AG09309 (cell line): ENCODE data around the gene IPO11.
A peak's percentile ranks its signal among the peaks of the same experiment; 100 is the strongest.

Experiments
- DNase-seq: peaks from one replicate; pipeline ENCODE4 v3.0.0-alpha.2; 2010; ENCODE audit warnings: low read depth
- H3K4me3 ChIP-seq: 2 replicates; pipeline ENCODE4 v1.5.1; 2011; ENCODE audit warnings: mild to moderate bottlenecking, low read depth, low read length, moderate library complexity; ENCODE audit not compliant: control insufficient read depth
- TF ChIP-seq, protein P1 (sequence below): IDR thresholded peaks from 2 replicates; pipeline ENCODE4 v1.5.1; 2011; ENCODE audit warnings: mild to moderate bottlenecking, low read depth, low read length, inconsistent platforms; ENCODE audit not compliant: insufficient read depth, control insufficient read depth; ENCODE audit errors: missing control alignments

The IPO11 gene

DNA sequence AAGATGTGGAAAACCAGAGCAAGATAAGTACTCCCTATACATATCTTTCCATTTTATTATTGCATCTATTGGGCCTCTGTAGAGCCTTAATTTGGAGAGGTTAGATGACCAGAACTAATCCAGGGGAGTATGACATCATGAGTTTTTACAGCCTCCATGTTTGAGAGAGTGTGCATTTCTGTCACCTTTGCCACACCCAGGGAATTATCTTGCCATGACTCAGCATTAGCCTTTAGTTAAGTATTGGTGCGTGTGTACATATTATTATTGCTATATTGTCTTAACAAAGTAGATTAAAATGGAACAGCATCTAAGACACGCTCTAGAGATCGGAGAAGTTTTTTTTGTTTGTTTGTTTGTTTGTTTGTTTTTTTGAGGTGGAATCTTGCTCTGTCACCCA is 36.5 kb upstream of the IPO11 start:
- no peak for DNase-seq
- no peak overlapping the region for H3K4me3 ChIP-seq
- TF ChIP-seq, protein P1, sequence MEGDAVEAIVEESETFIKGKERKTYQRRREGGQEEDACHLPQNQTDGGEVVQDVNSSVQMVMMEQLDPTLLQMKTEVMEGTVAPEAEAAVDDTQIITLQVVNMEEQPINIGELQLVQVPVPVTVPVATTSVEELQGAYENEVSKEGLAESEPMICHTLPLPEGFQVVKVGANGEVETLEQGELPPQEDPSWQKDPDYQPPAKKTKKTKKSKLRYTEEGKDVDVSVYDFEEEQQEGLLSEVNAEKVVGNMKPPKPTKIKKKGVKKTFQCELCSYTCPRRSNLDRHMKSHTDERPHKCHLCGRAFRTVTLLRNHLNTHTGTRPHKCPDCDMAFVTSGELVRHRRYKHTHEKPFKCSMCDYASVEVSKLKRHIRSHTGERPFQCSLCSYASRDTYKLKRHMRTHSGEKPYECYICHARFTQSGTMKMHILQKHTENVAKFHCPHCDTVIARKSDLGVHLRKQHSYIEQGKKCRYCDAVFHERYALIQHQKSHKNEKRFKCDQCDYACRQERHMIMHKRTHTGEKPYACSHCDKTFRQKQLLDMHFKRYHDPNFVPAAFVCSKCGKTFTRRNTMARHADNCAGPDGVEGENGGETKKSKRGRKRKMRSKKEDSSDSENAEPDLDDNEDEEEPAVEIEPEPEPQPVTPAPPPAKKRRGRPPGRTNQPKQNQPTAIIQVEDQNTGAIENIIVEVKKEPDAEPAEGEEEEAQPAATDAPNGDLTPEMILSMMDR = no peak

DNA sequence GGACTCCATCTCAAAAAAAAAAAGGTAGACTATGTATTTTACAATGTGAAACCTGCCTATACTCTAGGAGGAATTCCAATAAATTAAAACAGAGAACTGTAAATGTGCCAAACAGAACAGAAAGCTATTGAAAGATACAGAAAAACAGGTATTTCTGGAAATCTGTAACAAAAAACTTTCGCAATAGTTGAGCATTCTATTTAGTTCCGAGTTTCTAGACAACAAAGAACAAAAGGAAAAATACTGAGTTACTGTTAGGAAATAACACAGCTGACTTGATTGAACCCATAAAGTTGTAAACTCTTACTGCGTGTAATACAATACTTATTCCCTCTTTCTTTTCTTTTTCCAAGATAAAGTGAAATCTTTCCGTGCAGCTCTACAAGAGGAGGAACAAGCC is 27.4 kb upstream of the IPO11 start:
- TF ChIP-seq, protein P1 = no peak
- no peak overlapping the region for H3K4me3 ChIP-seq
- no peak for DNase-seq

DNA sequence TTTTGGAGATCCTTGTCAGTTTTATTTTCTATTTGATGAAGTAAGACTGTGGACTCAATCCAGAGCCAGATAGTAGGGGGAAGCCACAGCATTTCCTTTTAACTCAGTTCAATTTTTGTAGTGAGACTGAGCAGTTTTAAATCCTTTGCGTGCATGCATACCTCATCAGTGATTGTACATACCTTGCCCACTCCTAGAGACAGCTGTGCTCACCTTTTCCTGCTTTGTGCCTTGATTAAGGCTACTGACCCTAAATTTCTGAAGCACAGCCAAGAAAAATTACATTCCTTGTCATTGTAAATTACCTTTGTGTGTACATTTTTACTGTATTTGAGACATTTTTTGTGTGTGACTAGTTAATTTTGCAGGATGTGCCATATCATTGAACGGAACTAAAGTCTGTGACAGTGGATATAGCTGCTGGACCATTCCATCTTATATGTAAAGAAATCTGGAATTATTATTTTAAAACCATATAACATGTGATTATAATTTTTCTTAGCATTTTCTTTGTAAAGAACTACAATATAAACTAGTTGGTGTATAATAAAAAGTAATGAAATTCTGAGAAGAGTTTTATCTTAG is 26.7 kb upstream of the IPO11 start:
- TF ChIP-seq, protein P1 = no peak

DNA sequence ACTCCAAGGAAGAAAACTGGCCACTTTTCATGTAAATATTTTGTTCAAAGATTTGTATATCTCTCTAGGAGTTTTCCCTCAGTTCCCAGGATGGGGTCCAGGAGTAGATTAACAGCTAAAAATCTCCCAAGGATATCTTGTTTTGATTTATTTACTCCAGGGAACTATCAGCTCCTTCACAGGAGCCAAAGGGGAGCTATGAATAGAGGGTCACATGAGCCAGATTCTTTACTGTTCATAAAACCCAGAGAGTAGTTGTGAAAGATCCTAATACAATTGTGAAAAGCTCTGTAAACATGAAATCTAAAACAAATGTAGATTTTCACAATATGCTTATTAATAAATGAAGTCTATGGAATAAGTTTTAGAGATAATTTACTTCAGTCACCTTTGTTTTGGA is 25.7 kb upstream of the IPO11 start:
- no peak for DNase-seq
- TF ChIP-seq, protein P1 = no peak
- no peak overlapping the region for H3K4me3 ChIP-seq

More for the DNA sequence above, 26.7 kb upstream of the IPO11 start:
- H3K4me3 ChIP-seq = no peak overlapping the region
- DNase-seq = no peak

DNA sequence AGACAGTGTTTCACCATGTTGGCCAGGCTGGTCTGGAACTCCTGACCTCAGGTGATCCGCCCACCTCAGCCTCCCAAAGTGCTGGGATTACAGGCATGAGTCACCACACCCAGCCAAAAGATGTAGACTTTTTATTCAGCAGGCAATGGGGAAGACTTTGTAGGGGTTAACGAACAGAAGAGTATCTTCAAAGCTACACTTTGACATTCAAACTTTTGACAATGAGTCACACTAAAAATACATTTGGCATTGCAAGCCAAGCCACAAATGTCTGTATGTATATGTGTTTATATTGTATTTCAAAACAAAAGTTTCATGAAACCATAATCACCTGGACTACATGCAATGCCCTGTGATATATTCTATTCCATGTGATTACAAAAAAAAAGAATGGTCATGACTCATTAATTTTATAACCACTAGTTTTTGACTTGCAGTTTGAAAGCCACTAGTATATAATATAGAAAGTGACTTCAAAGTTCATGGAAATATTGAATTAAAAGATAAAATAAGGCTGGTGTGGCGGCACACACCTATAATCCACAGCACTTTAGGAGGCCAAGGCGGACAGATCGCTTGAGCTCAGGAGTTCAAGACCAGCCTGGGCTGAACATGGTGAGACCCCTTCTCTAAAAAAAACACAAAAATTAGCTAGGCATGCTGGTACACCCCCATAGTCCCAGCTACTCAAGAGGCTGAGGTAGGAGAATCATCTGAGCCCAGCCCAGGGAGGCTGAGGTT is 17.2 kb upstream of the IPO11 start:
- H3K4me3 ChIP-seq = no peak overlapping the region
- TF ChIP-seq, protein P1 = no peak
- no peak for DNase-seq

DNA sequence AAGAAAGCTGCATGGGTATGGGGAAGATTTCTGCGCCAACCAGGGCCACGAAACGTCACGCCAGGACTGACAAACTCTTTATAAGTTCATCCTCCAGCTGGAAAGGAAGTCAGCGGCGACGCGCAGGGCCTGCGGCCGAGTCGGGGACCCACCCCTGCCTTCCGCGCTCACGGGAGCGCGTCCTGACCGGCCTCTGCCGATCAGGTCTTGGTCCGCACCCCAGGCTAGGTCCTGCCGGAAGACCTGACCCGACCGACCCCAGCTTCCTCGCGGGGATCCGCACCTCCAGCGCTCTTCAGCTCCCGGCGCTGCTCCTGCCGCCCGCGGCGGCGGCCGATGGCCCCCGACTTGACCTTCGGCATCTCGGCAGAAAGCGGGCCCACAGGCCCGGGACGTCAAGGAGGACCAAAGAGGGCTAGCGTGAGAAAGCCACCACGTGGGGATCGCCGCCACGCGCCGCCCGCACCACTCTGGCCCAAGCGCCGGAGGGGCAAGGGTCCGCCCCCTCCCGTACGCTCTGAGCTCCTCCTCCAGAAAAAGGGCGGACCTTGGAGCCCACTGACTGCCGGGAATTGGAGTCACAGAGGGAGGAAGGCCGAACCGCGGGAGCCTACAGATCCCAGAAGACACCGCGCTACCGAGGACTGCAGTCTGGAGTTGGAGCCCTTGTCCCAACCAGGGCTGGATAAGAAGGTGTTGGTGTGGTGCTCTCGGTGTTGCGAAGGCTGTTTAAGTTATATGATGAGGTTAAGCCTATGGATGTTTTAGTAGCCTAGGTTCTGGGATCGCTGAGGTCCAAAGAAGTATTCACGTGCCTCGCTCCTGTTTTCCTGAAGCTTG is 8.9 kb upstream of the IPO11 start, which contains the start of gene DIMT1:
DIMT1 (minus strand) TSS at position 495 of the 840 bp plus-strand sequence; CDS start at position 362, 133 bp downstream.
- TF ChIP-seq, protein P1 = no peak
- peak within 1 kb of the TSS; percentile 81 for H3K4me3 ChIP-seq
- DNase-seq = peak; percentile 88
